Choroid plexus epithelial cell (primary cell): ENCODE data around the gene UGT2B28.
"Not testable (repeated sequence)": the region's sequence is repeated elsewhere in the genome, so short reads cannot be mapped to it uniquely, and the experiment has no call there.

Experiments used
- DNase-seq: peaks from one replicate; pipeline ENCODE4 v3.0.0-alpha.2; 2010; ENCODE audit warnings: low read depth
- H3K4me3 ChIP-seq: 2 replicates; pipeline ENCODE4 v1.5.1; 2011; ENCODE audit warnings: low read depth, mild to moderate bottlenecking, control low read depth, low read length, moderate library complexity
- CTCF ChIP-seq: conservative IDR thresholded peaks from 2 replicates; pipeline ENCODE4 v1.5.1; 2011; ENCODE audit warnings: low read depth, mild to moderate bottlenecking, control low read depth, inconsistent platforms, low read length, moderate library complexity

UGT2B28 gene

DNA sequence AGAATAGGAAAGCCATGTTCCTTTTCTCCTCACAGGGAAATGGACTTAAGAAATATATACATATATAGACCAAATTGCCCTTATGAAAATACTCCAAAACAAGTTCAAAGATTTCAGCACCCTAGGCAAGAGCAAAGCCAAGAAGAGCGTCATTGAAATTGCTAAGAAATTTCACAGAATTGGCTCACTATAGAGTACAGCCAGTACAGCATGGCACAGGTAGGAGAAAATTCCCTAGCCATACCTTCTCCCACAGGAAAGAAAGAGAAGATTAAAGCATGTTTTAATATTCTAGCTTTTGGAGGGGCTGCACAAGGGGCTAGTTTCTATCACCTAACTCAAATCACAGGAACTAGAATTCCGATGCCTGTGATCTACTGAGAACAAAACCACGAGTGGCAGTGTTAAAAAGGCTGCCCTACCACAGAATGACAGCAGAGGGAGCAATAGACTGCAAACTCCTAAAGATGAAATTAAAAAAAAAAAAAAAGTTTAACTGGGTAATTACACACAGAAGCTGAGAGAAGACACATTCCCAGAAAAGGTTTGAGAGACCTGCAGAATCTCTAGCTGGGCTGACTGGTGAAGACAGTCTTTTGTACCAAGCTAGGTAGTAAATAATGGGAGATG lies 37.5 kb downstream of the UGT2B28 start:
- DNase-seq, result peak; percentile 25
- H3K4me3 ChIP-seq, result not testable (repeated sequence)
- TF ChIP-seq CTCF, result peak; percentile 72

DNA sequence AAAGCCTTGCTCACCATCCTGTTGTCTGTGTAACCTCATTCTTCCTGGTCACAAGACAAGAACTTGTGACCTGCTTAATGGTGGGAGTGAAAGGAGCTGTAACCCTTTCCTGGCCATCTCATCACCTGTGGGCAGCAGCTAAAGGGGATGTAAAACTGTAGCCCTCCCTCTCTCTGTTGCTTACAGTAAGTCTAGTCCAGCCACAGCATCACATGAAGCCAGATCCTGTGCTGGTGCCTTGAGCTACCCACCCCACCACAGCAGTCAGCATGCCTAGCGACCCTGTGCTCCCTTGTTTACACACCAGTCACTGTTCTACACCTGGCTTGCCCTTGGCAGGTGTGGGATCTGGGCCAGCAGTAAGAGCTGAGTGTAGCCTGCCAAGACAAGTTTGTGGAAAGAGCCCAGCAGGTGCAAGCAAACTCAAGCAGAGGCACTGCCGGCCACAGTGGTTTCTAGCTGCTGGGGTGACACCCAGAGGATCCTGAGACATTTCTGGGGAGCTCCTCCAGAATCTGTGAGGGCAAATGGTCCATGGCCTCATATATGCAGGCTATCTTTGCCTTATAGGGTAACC lies 41.0 kb downstream of the UGT2B28 start:
- TF ChIP-seq CTCF, result no peak
- no peak for DNase-seq
- no peak overlapping the region for H3K4me3 ChIP-seq

GRCh38 chr4:69322055-69322454 lies 41.8 kb downstream of the UGT2B28 start:
- TF ChIP-seq CTCF, result no peak
- DNase-seq, result peak; percentile 66
- no peak overlapping the region for H3K4me3 ChIP-seq

- no peak for DNase-seq
- H3K4me3 ChIP-seq, result no peak overlapping the region
- no peak for TF ChIP-seq CTCF
Measured at GRCh38 chr4:69323284-69323683, 43.0 kb downstream of the UGT2B28 start.

- no peak overlapping the region for H3K4me3 ChIP-seq
- TF ChIP-seq CTCF, result no peak
- DNase-seq, result no peak
Measured at GRCh38 chr4:69330345-69331047, 50.2 kb downstream of the UGT2B28 start.

GRCh38 chr4:69331304-69331703 lies 51.0 kb downstream of the UGT2B28 start:
- DNase-seq, H3K4me3 ChIP-seq: not testable (repeated sequence)

- TF ChIP-seq CTCF, result peak; percentile 45
- peak; percentile 14 for DNase-seq
- H3K4me3 ChIP-seq, result not testable (repeated sequence)
Measured at GRCh38 chr4:69335485-69335884, 55.2 kb downstream of the UGT2B28 start.

DNA sequence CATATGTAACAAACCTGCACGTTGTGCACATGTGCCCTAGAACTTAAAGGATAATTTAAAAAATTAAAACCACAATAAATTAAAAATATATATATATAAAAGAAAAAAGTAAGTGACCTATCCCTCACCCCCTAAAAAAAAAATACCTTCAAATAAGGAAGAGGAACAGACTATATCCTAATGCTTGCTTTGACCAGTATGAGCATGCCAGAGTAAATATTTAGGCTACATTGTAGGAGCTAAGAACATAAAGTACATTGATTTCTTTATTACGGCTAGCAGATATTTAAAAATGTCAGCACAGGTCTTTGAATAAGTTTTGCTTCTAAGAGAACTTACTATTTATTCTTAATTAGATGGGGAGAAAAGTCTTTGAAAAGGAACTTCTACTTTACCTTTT lies 62.8 kb downstream of the UGT2B28 start:
- not testable (repeated sequence) for DNase-seq, H3K4me3 ChIP-seq

DNA sequence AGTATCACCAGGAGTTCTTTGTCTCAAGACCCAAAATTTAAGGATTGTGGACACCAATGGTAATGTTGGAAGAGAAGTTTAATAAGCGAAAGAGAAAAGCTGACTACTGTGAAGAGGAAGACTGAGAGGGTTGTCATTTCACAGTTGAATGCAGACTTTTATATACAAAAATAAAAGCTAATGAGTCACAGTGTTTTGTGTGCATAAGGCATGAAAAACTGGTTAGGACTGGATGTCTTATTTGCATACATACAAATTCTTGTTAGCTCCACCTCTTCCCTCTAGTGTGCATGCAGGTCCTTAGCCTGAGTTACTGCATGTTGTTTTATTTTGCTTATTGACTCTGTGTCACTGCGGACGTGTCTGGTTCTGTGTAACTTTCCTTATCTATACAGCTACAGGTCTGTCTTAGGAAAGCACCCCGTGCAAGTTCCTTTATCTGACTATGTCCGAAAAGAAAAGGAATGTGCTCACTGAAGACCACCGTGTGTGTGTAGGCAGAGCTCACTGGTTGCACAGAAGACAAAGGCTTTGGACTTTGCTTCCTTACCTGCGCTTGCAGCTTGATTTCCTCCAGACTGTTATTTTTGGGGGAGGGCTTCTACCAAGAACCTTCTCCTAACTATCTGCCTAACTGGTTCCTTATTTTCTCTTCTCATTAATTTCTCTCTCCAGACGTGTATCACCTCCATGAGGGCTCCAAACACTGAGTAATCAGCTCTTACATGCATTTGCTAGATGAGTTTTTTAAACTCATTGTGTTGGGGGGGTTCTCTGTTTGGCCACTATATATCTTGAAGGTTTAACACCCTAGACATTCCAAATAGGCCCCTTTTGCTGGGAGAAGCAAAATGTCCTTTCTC lies 63.5 kb downstream of the UGT2B28 start:
- DNase-seq, H3K4me3 ChIP-seq: not testable (repeated sequence)
